A673 (cell line): Measurements from ENCODE around the gene AK5. TPM values are rescaled to one million over a fixed set of nuclear protein-coding genes. Genes with fewer than 3 reads are reported as not detected.

Experiments
- BruUV-seq: library from RNA; stranded (reverse); fragments of 400-500 nt; replicated peaks from 2 replicates; lab custom pipeline; 2021; lab: Mats Ljungman, UMichigan
- CTCF ChIA-PET: fragments of 300-600 bp; sonication (Branson Sonifier 250); formaldehyde crosslinking; loops from one replicate; lab custom pipeline; 2022; ENCODE audit warnings: antibody characterized with exemption; lab: Charles Lee
- POLR2A ChIA-PET: fragments of 300-600 bp; sonication (Branson Sonifier 250); formaldehyde crosslinking; loops from one replicate; lab custom pipeline; 2022; ENCODE audit warnings: antibody characterized with exemption; ENCODE audit not compliant: low non-redundant PET; lab: Charles Lee
- DNase-seq: peaks from one replicate; pipeline ENCODE4 v3.0.0-alpha.2; 2015; ENCODE audit warnings: low spot score
- H3K27ac ChIP-seq: fragments of 200-600 bp; sonication (generic); 2 replicates; pipeline ENCODE4 v1.5.1; 2016; ENCODE audit warnings: mixed run types, low read depth, mild to moderate bottlenecking, mixed read lengths, antibody characterized with exemption, low read length; ENCODE audit not compliant: poor library complexity, severe bottlenecking
- H3K27me3 ChIP-seq: fragments of 200-600 bp; sonication (generic); replicated peaks from 2 replicates; pipeline ENCODE4 v1.6.1; 2017; ENCODE audit warnings: mixed run types, low read depth, mild to moderate bottlenecking, mixed read lengths, antibody characterized with exemption, low read length; ENCODE audit not compliant: insufficient read depth, poor library complexity
- H3K36me3 ChIP-seq: fragments of 200-600 bp; sonication (generic); 2 replicates; pipeline ENCODE4 v1.6.1; 2016; ENCODE audit warnings: mixed run types, mild to moderate bottlenecking, mixed read lengths, antibody characterized with exemption, low read length; ENCODE audit not compliant: insufficient read depth, poor library complexity, severe bottlenecking
- H3K4me1 ChIP-seq: fragments of 200-600 bp; sonication (generic); 2 replicates; pipeline ENCODE4 v1.6.1; 2017; ENCODE audit warnings: mixed run types, mild to moderate bottlenecking, mixed read lengths, antibody characterized with exemption, low read length; ENCODE audit not compliant: insufficient read depth, poor library complexity, severe bottlenecking
- H3K4me3 ChIP-seq: fragments of 200-600 bp; sonication (generic); 2 replicates; pipeline ENCODE4 v1.5.1; 2016; ENCODE audit warnings: low read depth, mixed run types, mild to moderate bottlenecking, mixed read lengths, low read length; ENCODE audit not compliant: poor library complexity, severe bottlenecking
- H3K9me3 ChIP-seq: fragments of 200-600 bp; sonication (generic); 2 replicates; pipeline ENCODE4 v1.6.1; 2016; ENCODE audit warnings: mixed run types, low read depth, mild to moderate bottlenecking, mixed read lengths, antibody characterized with exemption, low read length; ENCODE audit not compliant: poor library complexity, severe bottlenecking
- CTCF ChIP-seq: fragments of 300-800, 200-600 bp; sonication (generic); conservative IDR thresholded peaks from 2 replicates; pipeline ENCODE4 v1.5.1; 2017; ENCODE audit warnings: low read depth, mild to moderate bottlenecking, antibody characterized with exemption, low read length, moderate library complexity, mixed read lengths
- EZH2 ChIP-seq: fragments of 200-600 bp; sonication (generic); IDR thresholded peaks from 2 replicates; pipeline ENCODE4 v1.6.1; 2017; ENCODE audit warnings: borderline replicate concordance, low read depth, mild to moderate bottlenecking, mixed read lengths, antibody characterized with exemption, low read length; ENCODE audit not compliant: poor library complexity, severe bottlenecking
- intact Hi-C: fragments of 100-400 bp; cut with micrococcal nuclease; formaldehyde crosslinking; loops from one replicate; pipeline ENCODE4 v1.10.0; 2022; ENCODE audit not compliant: unreplicated experiment
- total RNA-seq: library from RNA; stranded (reverse); gene quantifications from 2 replicates; pipeline ENCODE4 v1.2.3, GENCODE V29; 2021

AK5 gene
- total RNA-seq, 1 experiment from 2014 or later, result 0.47 TPM

DNA sequence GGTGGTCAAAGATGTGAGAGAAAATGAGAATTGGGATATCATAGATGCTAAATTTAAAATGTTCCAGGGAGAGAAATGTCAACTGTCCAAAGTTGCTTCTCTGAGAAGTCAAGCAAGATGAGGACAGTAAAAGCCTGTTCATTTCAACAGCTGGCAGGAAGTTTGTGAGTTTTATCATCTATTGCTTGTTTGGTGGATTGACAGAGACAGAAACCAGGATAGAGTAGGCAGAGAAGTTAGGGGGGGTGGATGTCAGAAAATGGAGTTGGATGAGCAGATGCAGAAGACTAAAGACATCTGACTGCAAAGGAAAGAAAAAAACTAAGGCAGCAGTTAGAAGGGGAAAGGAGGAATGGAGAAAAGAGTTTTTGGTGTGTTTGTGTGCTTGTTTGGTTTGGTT lies 78.4 kb downstream of the AK5 start:
- H3K27ac ChIP-seq, result no peak overlapping the region
- H3K27me3 ChIP-seq, result no peaks in the 10 kb centered on the region
- no TSS peak for BruUV-seq
- CTCF ChIA-PET, result no interaction called here
- H3K36me3 ChIP-seq, result no peaks in the 10 kb centered on the region
- no peak for TF ChIP-seq EZH2
- no peaks in the 10 kb centered on the region for H3K9me3 ChIP-seq
- DNase-seq, result no peak
- intact Hi-C loops, result no loop called here
- POLR2A ChIA-PET, result no interaction called here
- H3K4me3 ChIP-seq, result no peak overlapping the region
- H3K4me1 ChIP-seq, result no peaks in the 10 kb centered on the region

- BruUV-seq, result no TSS peak
- Histone ChIP-seq H3K27me3 (no peaks in the 10 kb centered on the region), H3K9me3 (no peaks in the 10 kb centered on the region), H3K4me3 (no peak overlapping the region), H3K4me1 (no peaks in the 10 kb centered on the region), H3K36me3 (no peaks in the 10 kb centered on the region), H3K27ac (no peak overlapping the region)
- POLR2A ChIA-PET, result no interaction called here
- TF ChIP-seq EZH2, result no peak
- no peak for TF ChIP-seq CTCF
- DNase-seq, result no peak
- CTCF ChIA-PET, result no interaction called here
- intact Hi-C loops, result no loop called here
Observed at GRCh38 chr1:77361621-77362020, 79.8 kb downstream of the AK5 start.

- no peak for DNase-seq
- Histone ChIP-seq H3K27me3 (no peaks in the 10 kb centered on the region), H3K9me3 (no peaks in the 10 kb centered on the region), H3K4me1 (no peaks in the 10 kb centered on the region), H3K4me3 (no peak overlapping the region), H3K36me3 (no peaks in the 10 kb centered on the region), H3K27ac (no peak overlapping the region)
- ChIA-PET POLR2A (no interaction called here), CTCF (no interaction called here)
- TF ChIP-seq CTCF, result no peak
- intact Hi-C loops, result no loop called here
- BruUV-seq, result no TSS peak
Observed at GRCh38 chr1:77370161-77370560, 88.3 kb downstream of the AK5 start.

- no TSS peak for BruUV-seq
- TF ChIP-seq CTCF (no peak), EZH2 (no peak)
- intact Hi-C loops, result no loop called here
- no peak overlapping the region for H3K27ac ChIP-seq
- no peaks in the 10 kb centered on the region for H3K4me1 ChIP-seq
- H3K9me3 ChIP-seq, result no peaks in the 10 kb centered on the region
- H3K4me3 ChIP-seq, result no peak overlapping the region
- no peaks in the 10 kb centered on the region for H3K27me3 ChIP-seq
- DNase-seq, result no peak
- ChIA-PET CTCF (no interaction called here), POLR2A (no interaction called here)
- no peaks in the 10 kb centered on the region for H3K36me3 ChIP-seq
Observed at GRCh38 chr1:77370583-77371306, 88.9 kb downstream of the AK5 start.
